OCI-LY3 (cell line): ENCODE results near the gene SLC12A7.

Experiments used
- H2AFZ ChIP-seq: fragments of 200-600, 300-600 bp; shearing (Covaris generic); 2 replicates; pipeline ENCODE4 v1.6.0; 2014; ENCODE audit warnings: antibody characterized with exemption, low read depth, low read length
- H3K27ac ChIP-seq: fragments of 200-600, 300-600 bp; sonication (generic); 2 replicates; pipeline ENCODE4 v1.5.1; 2014; ENCODE audit warnings: mild to moderate bottlenecking, low read length, moderate library complexity, mixed read lengths
- H3K27me3 ChIP-seq: fragments of 200-600, 300-600 bp; sonication (generic); 2 replicates; pipeline ENCODE4 v1.6.1; 2014; ENCODE audit warnings: low read depth, low read length, mixed read lengths
- H3K36me3 ChIP-seq: fragments of 200-600, 300-600 bp; sonication (generic); replicated peaks from 2 replicates; pipeline ENCODE3; 2014; ENCODE audit warnings: low read depth, low read length, mixed read lengths
- H3K4me1 ChIP-seq: fragments of 300-600, 200-600 bp; sonication (generic); 2 replicates; pipeline ENCODE4 v1.6.1; 2014; ENCODE audit warnings: low read length, mixed read lengths
- H3K4me2 ChIP-seq: fragments of 200-600, 300-600 bp; sonication (generic); 2 replicates; pipeline ENCODE4 v1.6.1; 2014; ENCODE audit warnings: low read length, mixed read lengths
- H3K4me3 ChIP-seq: fragments of 300-600, 200-600 bp; sonication (generic); 2 replicates; pipeline ENCODE4 v1.5.1; 2014; ENCODE audit warnings: antibody characterized with exemption, mild to moderate bottlenecking, low read length, moderate library complexity
- H3K79me2 ChIP-seq: fragments of 300-600, 200-600 bp; shearing (Covaris generic); 2 replicates; pipeline ENCODE4 v1.6.1; 2014; ENCODE audit warnings: mild to moderate bottlenecking, low read length, mixed read lengths
- H3K9ac ChIP-seq: fragments of 300-600, 200-600 bp; shearing (Covaris generic); 2 replicates; pipeline ENCODE4 v1.6.0; 2014; ENCODE audit warnings: mild to moderate bottlenecking, low read length, moderate library complexity
- H3K9me3 ChIP-seq: fragments of 200-600, 300-600 bp; shearing (Covaris generic); 2 replicates; pipeline ENCODE4 v1.6.1; 2014; ENCODE audit warnings: low read length, mixed read lengths; ENCODE audit not compliant: insufficient read depth
- H4K20me1 ChIP-seq: fragments of 200-600, 300-600 bp; sonication (generic); 2 replicates; pipeline ENCODE4 v1.6.1; 2016; ENCODE audit warnings: low read length, mixed read lengths; ENCODE audit not compliant: insufficient read depth
- CTCF ChIP-seq: fragments of 200-600, 300-600 bp; sonication (generic); IDR thresholded peaks from 2 replicates; pipeline ENCODE4 v1.5.1; 2014; ENCODE audit warnings: antibody characterized with exemption, low read length, low read depth
- EZH2phosphoT487 ChIP-seq: fragments of 200-600 bp; shearing (Covaris generic); IDR thresholded peaks from 2 replicates; pipeline ENCODE4 v1.6.1; 2018; ENCODE audit warnings: antibody characterized with exemption, mixed run types, low read depth

Gene SLC12A7

GRCh38 chr5:1151316-1151715 lies 39.5 kb upstream of the SLC12A7 start:
- Histone ChIP-seq H3K36me3 (no peaks in the 10 kb centered on the region), H3K4me1 (peaks cover 20% of the 10 kb centered on the region), H3K9me3 (no peaks in the 10 kb centered on the region), H3K9ac (no peak overlapping the region), H2AFZ (no peak overlapping the region), H3K4me2 (no peak overlapping the region), H3K4me3 (no peak overlapping the region), H3K27me3 (no peaks in the 10 kb centered on the region), H3K79me2 (no peaks in the 10 kb centered on the region), H4K20me1 (no peaks in the 10 kb centered on the region), H3K27ac (no peak overlapping the region)
- TF ChIP-seq CTCF: no peak
- TF ChIP-seq EZH2phosphoT487: no peak

DNA sequence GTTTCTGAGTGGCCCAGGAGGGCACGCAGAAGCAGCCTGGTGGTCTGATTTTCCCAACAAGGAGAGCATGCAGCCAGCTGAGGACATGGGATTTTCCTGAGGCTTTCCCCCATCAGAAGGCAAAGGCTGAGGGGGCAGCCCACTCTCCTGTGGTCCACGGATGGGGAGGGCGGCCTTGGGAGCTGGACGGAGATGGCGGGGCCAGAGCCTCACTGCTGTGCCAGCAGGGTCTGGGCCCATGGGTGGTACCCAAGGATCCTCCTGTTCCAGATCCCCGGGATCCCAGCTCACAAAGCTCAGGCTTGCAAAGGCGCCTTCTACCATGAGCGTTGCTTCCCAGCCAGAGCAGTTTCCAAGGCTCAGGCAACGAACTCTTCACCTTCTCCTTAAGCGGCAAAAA lies 39.0 kb upstream of the SLC12A7 start:
- Histone ChIP-seq H3K4me2 (no peak overlapping the region), H3K9ac (no peak overlapping the region), H3K4me1 (peaks cover 20% of the 10 kb centered on the region), H3K27me3 (no peaks in the 10 kb centered on the region), H3K36me3 (no peaks in the 10 kb centered on the region), H4K20me1 (no peaks in the 10 kb centered on the region), H2AFZ (no peak overlapping the region), H3K27ac (no peak overlapping the region), H3K4me3 (no peak overlapping the region), H3K9me3 (no peaks in the 10 kb centered on the region), H3K79me2 (no peaks in the 10 kb centered on the region)
- TF ChIP-seq CTCF (no peak), EZH2phosphoT487 (no peak)

DNA sequence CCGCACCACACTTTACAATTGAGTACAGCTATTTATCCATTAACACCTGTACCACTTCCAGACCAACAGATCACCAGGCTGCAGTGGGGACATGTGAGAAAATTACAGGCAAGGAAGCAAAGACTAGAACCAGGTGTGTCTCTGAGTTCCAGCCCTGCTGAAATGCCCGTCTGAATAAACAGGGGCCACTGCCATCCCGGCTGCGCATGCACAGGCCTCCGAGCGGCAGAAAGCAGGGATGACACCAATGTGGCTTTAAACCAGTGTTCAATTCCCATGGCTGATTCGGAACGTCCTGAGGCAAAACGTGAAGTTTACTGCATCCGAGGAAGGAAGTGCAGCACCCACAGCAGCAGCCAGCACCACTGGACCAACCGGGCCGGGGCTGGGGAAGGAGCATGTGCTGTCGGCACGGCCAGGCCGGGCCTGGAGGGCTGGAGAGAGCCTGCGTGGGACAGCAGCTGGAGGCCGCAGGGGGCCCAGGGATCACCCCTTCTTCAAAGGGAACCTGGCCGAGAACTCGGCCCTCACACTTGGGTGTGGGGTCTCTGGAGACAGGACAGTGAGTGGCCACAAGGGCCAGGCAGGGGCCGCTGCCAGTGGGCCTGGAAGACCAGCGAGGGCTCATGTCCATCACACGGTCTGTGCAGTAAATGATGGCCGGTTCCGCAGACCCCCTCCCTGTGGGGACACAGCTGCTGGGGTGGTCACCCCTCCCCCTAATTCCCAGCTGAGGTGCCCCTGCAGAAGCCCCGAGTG lies 33.0 kb upstream of the SLC12A7 start:
- no peaks in the 10 kb centered on the region for H3K79me2 ChIP-seq
- H2AFZ ChIP-seq: no peak overlapping the region
- H3K4me3 ChIP-seq: no peak overlapping the region
- no peak for TF ChIP-seq CTCF
- no peak for TF ChIP-seq EZH2phosphoT487
- H3K27ac ChIP-seq: no peak overlapping the region
- no peak overlapping the region for H3K4me2 ChIP-seq
- H3K27me3 ChIP-seq: no peaks in the 10 kb centered on the region
- no peaks in the 10 kb centered on the region for H3K9me3 ChIP-seq
- H3K4me1 ChIP-seq: peaks cover 12% of the 10 kb centered on the region
- no peaks in the 10 kb centered on the region for H4K20me1 ChIP-seq
- H3K9ac ChIP-seq: no peak overlapping the region
- no peaks in the 10 kb centered on the region for H3K36me3 ChIP-seq

DNA sequence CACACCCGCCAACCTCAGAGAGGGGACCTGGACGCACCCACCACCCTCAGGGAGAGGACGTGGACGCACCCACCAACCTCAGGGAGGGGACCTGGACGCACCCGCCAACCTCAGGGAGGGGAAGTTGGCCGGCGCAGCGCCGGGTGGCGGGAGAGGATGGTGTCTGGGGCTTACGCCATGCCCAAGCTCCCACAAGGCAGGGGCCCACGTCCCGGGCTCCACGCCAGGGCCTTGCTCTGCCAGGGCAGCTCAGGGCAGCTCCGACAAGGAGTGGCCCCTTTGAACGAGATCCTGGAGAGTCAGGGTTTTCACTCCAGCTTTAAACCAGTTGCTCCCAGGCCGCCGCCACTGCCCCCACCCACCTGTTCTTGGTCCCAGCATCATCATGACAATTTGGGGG lies 32.2 kb upstream of the SLC12A7 start:
- no peak overlapping the region for H3K4me2 ChIP-seq
- no peak overlapping the region for H2AFZ ChIP-seq
- no peaks in the 10 kb centered on the region for H3K79me2 ChIP-seq
- H3K9me3 ChIP-seq: no peaks in the 10 kb centered on the region
- no peaks in the 10 kb centered on the region for H4K20me1 ChIP-seq
- H3K27me3 ChIP-seq: no peaks in the 10 kb centered on the region
- H3K36me3 ChIP-seq: no peaks in the 10 kb centered on the region
- H3K4me1 ChIP-seq: peaks cover 19% of the 10 kb centered on the region
- H3K9ac ChIP-seq: no peak overlapping the region
- no peak overlapping the region for H3K27ac ChIP-seq
- H3K4me3 ChIP-seq: no peak overlapping the region
- TF ChIP-seq EZH2phosphoT487 (no peak), CTCF (no peak)
